Measurements from ENCODE around the gene SPAG6.
A peak's percentile ranks its signal among the peaks of the same experiment; 100 is the strongest.

SPAG6 gene

GRCh38 chr10:22310928-22311327 is 34.4 kb upstream of the SPAG6 start:
- TF ChIP-seq CTCF (conservative IDR thresholded peaks at IDR 0.05; ENCODE audit: low read depth, low read length), result no peak
- no peak for DNase-seq (ENCODE audit: low read depth)
- no peak overlapping the region for H3K4me3 ChIP-seq (ENCODE audit: low read depth, low read length)

DNA sequence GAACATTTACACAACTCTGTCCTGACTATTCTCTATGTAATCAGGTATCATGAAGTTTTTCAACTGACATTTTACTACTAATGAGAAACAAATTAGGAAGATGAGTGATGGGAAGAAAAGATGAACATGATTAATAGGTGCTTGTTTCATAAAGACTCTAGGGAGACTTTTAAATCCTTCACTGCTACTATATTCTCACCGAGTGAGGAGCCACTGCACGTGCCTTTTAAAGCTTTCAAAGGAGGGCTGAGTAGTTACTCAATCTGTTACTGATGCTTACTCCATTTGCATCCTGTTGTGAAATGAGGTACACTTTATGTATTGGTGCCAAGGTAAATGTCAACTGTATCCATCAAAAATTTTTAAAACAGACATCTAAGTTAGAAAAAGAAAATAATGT is 30.4 kb upstream of the SPAG6 start:
- DNase-seq (ENCODE audit: low read depth), result no peak
- H3K4me3 ChIP-seq (ENCODE audit: low read depth, low read length), result no peak overlapping the region
- no peak for TF ChIP-seq CTCF (conservative IDR thresholded peaks at IDR 0.05; ENCODE audit: low read depth, low read length)

DNA sequence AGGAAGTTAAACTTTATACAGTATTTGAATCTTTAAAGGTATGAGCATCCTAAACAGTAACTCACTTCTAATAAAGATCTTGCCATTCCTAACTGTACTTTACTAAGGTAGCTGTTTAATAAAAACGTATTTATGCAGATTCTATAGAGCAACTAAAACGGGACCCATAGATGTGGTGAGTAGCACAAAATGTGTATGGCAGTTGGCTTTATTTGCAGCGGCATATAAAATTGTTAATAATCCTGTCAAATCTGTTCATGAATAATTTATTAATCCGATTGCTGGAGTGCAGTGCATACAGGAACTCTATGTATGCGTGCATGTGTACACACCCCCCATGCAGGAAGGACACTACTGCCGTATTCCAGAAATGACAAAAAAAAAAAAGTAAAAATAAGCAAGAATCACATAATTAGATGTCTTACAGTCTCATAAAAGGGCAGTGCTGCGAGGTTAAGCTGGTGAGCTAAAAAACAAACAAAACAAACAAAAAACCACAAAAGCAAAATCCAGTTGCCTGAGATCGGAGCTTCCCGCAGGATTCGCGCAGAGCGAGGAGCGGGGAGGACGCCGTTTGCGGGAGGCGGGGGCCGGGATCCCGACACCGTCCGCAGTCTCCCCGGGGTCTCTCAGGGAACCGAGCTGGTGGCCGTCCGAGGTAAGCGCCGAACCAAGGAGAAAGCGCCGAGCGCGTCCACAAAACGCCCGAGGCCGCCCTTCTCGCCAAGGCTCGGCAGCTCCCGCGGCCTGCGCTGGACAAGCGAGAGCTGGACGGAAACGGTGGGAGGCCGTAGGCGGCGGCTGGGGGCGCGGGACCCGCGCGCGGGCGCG is 29.6 kb upstream of the SPAG6 start:
- TF ChIP-seq CTCF (conservative IDR thresholded peaks at IDR 0.05; ENCODE audit: low read depth, low read length), result no peak
- peak; percentile 15 for DNase-seq (ENCODE audit: low read depth)
- peak overlapping the region; percentile 83 for H3K4me3 ChIP-seq (ENCODE audit: low read depth, low read length)

- TF ChIP-seq CTCF (conservative IDR thresholded peaks at IDR 0.05; ENCODE audit: low read depth, low read length), result no peak
- peak within 1 kb of the TSS; percentile 83 for H3K4me3 ChIP-seq (ENCODE audit: low read depth, low read length)
- peak; percentile 90 for DNase-seq (ENCODE audit: low read depth)
Observed at GRCh38 chr10:22316286-22317075, 28.8 kb upstream of the SPAG6 start, which contains the start of gene COMMD3. COMMD3 (plus strand) TSS chr10:22316388; CDS start chr10:22316418, 30 bp downstream.

- DNase-seq (ENCODE audit: low read depth), result no peak
- peak overlapping the region; percentile 83 for H3K4me3 ChIP-seq (ENCODE audit: low read depth, low read length)
- no peak for TF ChIP-seq CTCF (conservative IDR thresholded peaks at IDR 0.05; ENCODE audit: low read depth, low read length)
Observed at GRCh38 chr10:22317076-22317370, 28.3 kb upstream of the SPAG6 start.

DNA sequence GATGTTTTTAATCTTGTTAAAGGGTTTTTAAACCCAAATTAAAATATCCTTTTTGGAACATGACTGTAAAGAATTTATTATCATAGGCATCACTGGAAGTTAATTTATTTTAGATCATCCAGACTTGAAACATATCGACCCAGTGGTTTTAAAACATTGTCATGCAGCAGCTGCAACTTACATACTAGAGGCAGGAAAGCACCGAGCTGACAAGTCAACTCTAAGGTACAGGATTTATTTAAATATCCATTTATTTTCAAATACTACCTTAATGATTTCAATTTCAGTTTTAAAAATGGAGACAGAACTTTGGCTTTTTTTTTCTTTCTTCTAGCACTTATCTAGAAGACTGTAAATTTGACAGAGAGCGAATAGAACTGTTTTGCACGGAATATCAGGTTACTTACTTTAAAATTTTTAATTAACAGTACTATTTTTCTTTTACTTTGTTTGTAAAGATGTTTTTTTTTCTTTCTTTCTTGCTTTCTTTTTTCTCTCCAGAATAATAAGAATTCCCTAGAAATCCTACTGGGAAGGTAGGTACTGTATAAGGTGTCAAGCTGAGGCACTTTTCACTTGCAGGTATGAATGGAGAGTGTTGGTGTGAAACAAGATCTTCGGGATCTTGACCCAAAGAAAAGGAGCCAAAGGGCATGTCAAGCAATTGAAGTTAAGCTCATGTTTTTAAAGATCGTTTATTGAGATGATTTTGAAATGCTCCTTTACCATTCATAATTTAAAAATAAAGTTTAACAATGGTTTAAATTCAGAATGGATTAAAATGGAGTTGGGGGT is 27.3 kb upstream of the SPAG6 start:
- H3K4me3 ChIP-seq (ENCODE audit: low read depth, low read length), result no peak overlapping the region
- TF ChIP-seq CTCF (conservative IDR thresholded peaks at IDR 0.05; ENCODE audit: low read depth, low read length), result no peak
- no peak for DNase-seq (ENCODE audit: low read depth)

Measured in choroid plexus epithelial cell (primary cell).